H9 (cell line): ENCODE data around the gene HSPD1. TPM values are rescaled to one million over a fixed set of nuclear protein-coding genes. Genes with fewer than 3 reads are reported as not detected.
A peak's percentile ranks its signal among the peaks of the same experiment; 100 is the strongest.

Source experiments
- DNase-seq: peaks from one replicate; pipeline ENCODE4 v3.0.0-alpha.2; 2017
- H2AFZ ChIP-seq: one replicate; pipeline ENCODE4 v1.6.1; 2013; ENCODE audit warnings: mild to moderate bottlenecking, low read length, control low read depth, moderate library complexity
- H2AK5ac ChIP-seq: 2 replicates; pipeline ENCODE4 v1.6.1; 2013; ENCODE audit warnings: low read length, control low read depth, mixed read lengths; ENCODE audit not compliant: insufficient read length
- H2BK120ac ChIP-seq: one replicate; pipeline ENCODE4 v1.6.1; 2013; ENCODE audit warnings: low read depth, mild to moderate bottlenecking, low read length, control low read depth, inconsistent platforms; ENCODE audit not compliant: poor library complexity, severe bottlenecking
- H2BK12ac ChIP-seq: 2 replicates; pipeline ENCODE4 v1.6.1; 2013; ENCODE audit warnings: low read length, control low read depth, mixed read lengths, low read depth; ENCODE audit not compliant: insufficient read length
- H2BK15ac ChIP-seq: 2 replicates; pipeline ENCODE4 v1.6.1; 2013; ENCODE audit warnings: low read depth, low read length, control low read depth
- H2BK20ac ChIP-seq: one replicate; pipeline ENCODE4 v1.6.1; 2013; ENCODE audit warnings: low read depth, mild to moderate bottlenecking, low read length, control low read depth, inconsistent platforms; ENCODE audit not compliant: poor library complexity, severe bottlenecking
- H2BK5ac ChIP-seq: 2 replicates; pipeline ENCODE4 v1.6.1; 2013; ENCODE audit warnings: low read length, control low read depth, mixed read lengths; ENCODE audit not compliant: insufficient read length
- H3K14ac ChIP-seq: 2 replicates; pipeline ENCODE4 v1.6.1; 2013; ENCODE audit warnings: low read length, control low read depth; ENCODE audit not compliant: insufficient read depth
- H3K18ac ChIP-seq: 2 replicates; pipeline ENCODE4 v1.6.1; 2013; ENCODE audit warnings: low read depth, mild to moderate bottlenecking, mixed read lengths, low read length, control low read depth; ENCODE audit not compliant: insufficient read length
- H3K23ac ChIP-seq: 2 replicates; pipeline ENCODE4 v1.6.1; 2013; ENCODE audit warnings: low read length, control low read depth, mixed read lengths, low read depth; ENCODE audit not compliant: insufficient read length
- H3K23me2 ChIP-seq: 2 replicates; pipeline ENCODE4 v1.6.1; 2013; ENCODE audit warnings: low read depth, mild to moderate bottlenecking, mixed read lengths, low read length, control low read depth; ENCODE audit not compliant: insufficient read length, poor library complexity, severe bottlenecking
- H3K27ac ChIP-seq: 2 replicates; pipeline ENCODE4 v1.5.1; 2013; ENCODE audit warnings: low read length, control low read depth, mixed read lengths, low read depth; ENCODE audit not compliant: insufficient read length
- H3K27me3 ChIP-seq: 2 replicates; pipeline ENCODE4 v1.6.1; 2013; ENCODE audit warnings: low read length, control low read depth, inconsistent platforms; ENCODE audit not compliant: insufficient read depth
- H3K4ac ChIP-seq: 2 replicates; pipeline ENCODE4 v1.6.1; 2013; ENCODE audit warnings: low read depth, mild to moderate bottlenecking, control low read depth, inconsistent platforms, low read length, moderate library complexity
- H3K4me1 ChIP-seq: 2 replicates; pipeline ENCODE4 v1.6.1; 2013; ENCODE audit warnings: low read length, control low read depth, inconsistent platforms; ENCODE audit not compliant: insufficient read depth
- H3K4me2 ChIP-seq: 2 replicates; pipeline ENCODE4 v1.6.1; 2013; ENCODE audit warnings: low read length, control low read depth, mixed read lengths; ENCODE audit not compliant: insufficient read length, insufficient read depth
- H3K56ac ChIP-seq: 2 replicates; pipeline ENCODE4 v1.6.1; 2013; ENCODE audit warnings: low read depth, mild to moderate bottlenecking, mixed read lengths, low read length, control low read depth; ENCODE audit not compliant: insufficient read length
- H3K79me1 ChIP-seq: 2 replicates; pipeline ENCODE4 v1.6.1; 2013; ENCODE audit warnings: low read depth, mild to moderate bottlenecking, moderate library complexity, low read length, control low read depth, inconsistent platforms; ENCODE audit not compliant: insufficient read depth, poor library complexity, severe bottlenecking
- H3K79me2 ChIP-seq: 2 replicates; pipeline ENCODE4 v1.6.1; 2013; ENCODE audit warnings: low read length, control low read depth, inconsistent platforms; ENCODE audit not compliant: insufficient read depth
- H3K9ac ChIP-seq: 2 replicates; pipeline ENCODE4 v1.6.1; 2013; ENCODE audit warnings: low read length, control low read depth, mixed read lengths; ENCODE audit not compliant: insufficient read length; ENCODE audit errors: extremely low read depth
- H3K9me3 ChIP-seq: one replicate; pipeline ENCODE4 v1.6.1; 2013; ENCODE audit warnings: low read depth, low read length, inconsistent platforms; ENCODE audit not compliant: control insufficient read depth
- H3T11ph ChIP-seq: one replicate; pipeline ENCODE4 v1.6.1; 2013; ENCODE audit warnings: mild to moderate bottlenecking, low read length, control low read depth, inconsistent platforms
- H4K20me1 ChIP-seq: one replicate; pipeline ENCODE4 v1.6.1; 2013; ENCODE audit not compliant: control insufficient read depth, insufficient read length, insufficient read depth
- H4K5ac ChIP-seq: 2 replicates; pipeline ENCODE4 v1.6.1; 2013; ENCODE audit warnings: low read depth, mild to moderate bottlenecking, mixed read lengths, low read length, control low read depth; ENCODE audit not compliant: insufficient read length
- H4K8ac ChIP-seq: replicated peaks from 2 replicates; pipeline ENCODE4 v1.6.1; 2013; ENCODE audit warnings: low read length, control low read depth, mixed read lengths, low read depth; ENCODE audit not compliant: insufficient read length
- H4K91ac ChIP-seq: 2 replicates; pipeline ENCODE4 v1.6.1; 2013; ENCODE audit warnings: low read depth, mild to moderate bottlenecking, moderate library complexity, mixed read lengths, low read length, control low read depth; ENCODE audit not compliant: insufficient read length
- H3K27ac Mint-ChIP-seq, 3 experiments: 2 replicates in 2 of 3; 3 replicates in 1 of 3; pipeline ENCODE4 v1.8.0; 2020 to 2021; ENCODE audit warnings: mixed read lengths in 3 of 3, mild to moderate bottlenecking in 1 of 3, moderate library complexity in 1 of 3
- H3K27me3 Mint-ChIP-seq: 2 replicates; pipeline ENCODE4 v1.8.0; 2021; ENCODE audit warnings: low read depth, mild to moderate bottlenecking, moderate library complexity, mixed read lengths
- H3K36me3 Mint-ChIP-seq, 3 experiments: 2 replicates in 2 of 3; 3 replicates in 1 of 3; pipeline ENCODE4 v1.8.0; 2020 to 2021; ENCODE audit warnings: low read depth in 3 of 3, mixed read lengths in 3 of 3; ENCODE audit not compliant: insufficient read depth in 1 of 3
- H3K4me1 Mint-ChIP-seq, 2 experiments: 2 replicates each; pipeline ENCODE4 v1.8.0; 2020; ENCODE audit warnings: mixed read lengths in 2 of 2
- H3K4me3 Mint-ChIP-seq, 2 experiments: 2 replicates in 1 of 2; 3 replicates in 1 of 2; pipeline ENCODE4 v1.8.0; 2020 to 2021; ENCODE audit warnings: mild to moderate bottlenecking in 2 of 2, mixed read lengths in 2 of 2, moderate library complexity in 1 of 2
- H3K9me3 Mint-ChIP-seq, 2 experiments: 2 replicates in 1 of 2; 3 replicates in 1 of 2; pipeline ENCODE4 v1.8.0; 2020; ENCODE audit warnings: mild to moderate bottlenecking in 2 of 2, mixed read lengths in 2 of 2, moderate library complexity in 1 of 2
- CTCF ChIP-seq: fragments of 200-600 bp; sonication (generic); conservative IDR thresholded peaks from 3 replicates; pipeline ENCODE4 v1.8.0; 2021; ENCODE audit warnings: antibody characterized with exemption, mild to moderate bottlenecking
- WGBS: extraction: QIAGEN DNeasy Blood & Tissue Kit; methylation state at CpG from one replicate; pipeline ENCODE4 v1.1.7; 2013; ENCODE audit warnings: missing lambda C conversion rate, low lambda C conversion rate, mixed read lengths; ENCODE audit not compliant: insufficient read length; ENCODE audit errors: extremely low coverage; 5-methylcytosine and 5-hydroxymethylcytosine counted together
- total RNA-seq: library from RNA; stranded (reverse); gene quantifications from 2 replicates; pipeline ENCODE4 v1.2.1, GENCODE V29; 2021

Gene HSPD1
- total RNA-seq, 1 experiment from 2014 or later, result 846 TPM

- Histone ChIP-seq H2BK15ac (no peak overlapping the region), H3K27ac (no peak overlapping the region), H2BK12ac (no peak overlapping the region), H4K91ac (no peak overlapping the region), H4K5ac (no peak overlapping the region), H3T11ph (no peak overlapping the region), H3K4me2 (no peak overlapping the region), H2AK5ac (no peak overlapping the region), H3K79me2 (peaks cover 8% of the 10 kb centered on the region; the same call in 1 of the 2 replicates), H4K8ac (no peak overlapping the region), H3K79me1 (peaks cover 4% of the 10 kb centered on the region), H2AFZ (no peak overlapping the region), H3K18ac (no peak overlapping the region), H3K56ac (no peak overlapping the region), H3K9ac (no peak overlapping the region), H3K4ac (no peak overlapping the region), H2BK20ac (no peak overlapping the region), H2BK5ac (no peak overlapping the region), H3K27me3 (no peaks in the 10 kb centered on the region), H4K20me1 (no peaks in the 10 kb centered on the region), H3K23ac (no peak overlapping the region), H3K23me2 (no peaks in the 10 kb centered on the region), H3K4me1 (no peaks in the 10 kb centered on the region), H3K9me3 (no peaks in the 10 kb centered on the region), H3K14ac (no peak overlapping the region), H2BK120ac (no peak overlapping the region)
- TF ChIP-seq CTCF, result no peak
- H3K36me3 Mint-ChIP-seq, result peaks cover 5 to 32% (median 18%) of the 10 kb centered on the region in 3 experiments; a peak in 5 of 7 replicates
- no peak overlapping the region for H3K4me3 Mint-ChIP-seq
- WGBS, result no CpG with 5 or more reads among the region's 2 CpGs
- DNase-seq, result no peak
- H3K4me1 Mint-ChIP-seq, result no peaks in the 10 kb centered on the region
- H3K27ac Mint-ChIP-seq, result 0 out of 7 replicates have a peak overlapping the region, but pooled peaks of 1 of the 3 experiments have one; percentile 47
- no peaks in the 10 kb centered on the region for H3K9me3 Mint-ChIP-seq
- no peaks in the 10 kb centered on the region for H3K27me3 Mint-ChIP-seq
These were observed 38.6 kb downstream of the HSPD1 start for GRCh38 chr2:197461057-197461456.
